K562 (cell line): ENCODE data around the gene TMEM138. TPM values are rescaled to one million over a fixed set of nuclear protein-coding genes. Genes with fewer than 3 reads are reported as not detected.

Source experiments
- ARID2 ChIP-seq: fragments of 450-650 bp; IDR thresholded peaks from 2 replicates; pipeline ENCODE4 v1.6.1; 2017; ENCODE audit warnings: antibody characterized with exemption, mild to moderate bottlenecking
- CREM ChIP-seq: IDR thresholded peaks from 2 replicates; pipeline ENCODE4 v1.6.1; 2014; ENCODE audit warnings: antibody characterized with exemption, low read depth
- EP400 ChIP-seq: fragments of 450-650 bp; IDR thresholded peaks from 2 replicates; pipeline ENCODE4 v1.6.1; 2017; ENCODE audit warnings: antibody characterized with exemption, mild to moderate bottlenecking, moderate library complexity
- FOXA3 ChIP-seq, 2 experiments: fragments of 450-650 bp in 1 of 2; sonication (generic) in 1 of 2; formaldehyde crosslinking; IDR thresholded peaks in 1 of 2; conservative IDR thresholded peaks in 1 of 2; 2 replicates each; pipeline versions ENCODE4 v1.4.0 to v1.8.0; 2020 to 2022; ENCODE audit warnings: mild to moderate bottlenecking in 2 of 2, missing genetic modification reagents in 1 of 2
- HNRNPH1 ChIP-seq: fragments of 200-400 bp; formaldehyde crosslinking; optimal IDR thresholded peaks from 2 replicates; pipeline ENCODE3; 2017; ENCODE audit warnings: low read depth, mild to moderate bottlenecking, low read length, moderate library complexity
- ILK ChIP-seq: fragments of 450-650 bp; IDR thresholded peaks from 2 replicates; pipeline ENCODE4 v1.6.1; 2016; ENCODE audit warnings: missing genetic modification characterization, low read depth, mild to moderate bottlenecking, missing compliant biosample characterization, moderate library complexity, borderline replicate concordance
- JUND ChIP-seq, 2 experiments: IDR thresholded peaks; 2 replicates in 1 of 2; 3 replicates in 1 of 2; pipeline ENCODE4 v1.6.1; 2011; ENCODE audit warnings: borderline replicate concordance in 2 of 2, low read depth in 2 of 2, low read length in 2 of 2, improper control_type of control experiment in 1 of 2, missing biosample characterization in 1 of 2, missing genetic modification characterization in 1 of 2, missing genetic modification reagents in 1 of 2
- KDM2B ChIP-seq: fragments of 250-450 bp; sonication (Bioruptor Pico); IDR thresholded peaks from 2 replicates; pipeline ENCODE4 v1.8.0; 2021; ENCODE audit warnings: mild to moderate bottlenecking, moderate library complexity
- OTX1 ChIP-seq: fragments of 450-650 bp; formaldehyde crosslinking; IDR thresholded peaks from 2 replicates; pipeline ENCODE4 v1.4.0; 2022; ENCODE audit warnings: mild to moderate bottlenecking
- PPARD ChIP-seq: fragments of 250-450 bp; sonication (Bioruptor Pico); IDR thresholded peaks from 2 replicates; pipeline ENCODE4 v1.8.0; 2022; ENCODE audit warnings: inconsistent platforms, mild to moderate bottlenecking, moderate library complexity
- RBBP5 ChIP-seq: fragments of 200-600 bp; sonication (generic); IDR thresholded peaks from 2 replicates; pipeline ENCODE4 v1.6.1; 2012; ENCODE audit warnings: borderline replicate concordance, mild to moderate bottlenecking, low read length, control low read depth, inconsistent platforms; ENCODE audit not compliant: insufficient read depth, poor library complexity, severe bottlenecking
- RBM15 ChIP-seq: fragments of 200-400 bp; formaldehyde crosslinking; IDR thresholded peaks from 2 replicates; pipeline ENCODE4 v1.6.1; 2018; ENCODE audit warnings: mild to moderate bottlenecking, low read length, moderate library complexity; ENCODE audit not compliant: insufficient read depth
- RCOR1 ChIP-seq, 2 experiments: IDR thresholded peaks; 2 replicates each; pipeline ENCODE4 v1.6.1; 2012; ENCODE audit warnings: low read depth in 2 of 2, low read length in 2 of 2, borderline replicate concordance in 1 of 2, improper control_type of control experiment in 1 of 2
- SMAD1 ChIP-seq: fragments of 150-350 bp; IDR thresholded peaks from 2 replicates; pipeline ENCODE4 v1.6.1; 2014; ENCODE audit warnings: low read length, low read depth; ENCODE audit not compliant: partially characterized antibody
- SMAD3 ChIP-seq: fragments of 450-650 bp; formaldehyde crosslinking; conservative IDR thresholded peaks from 2 replicates; pipeline ENCODE4 v1.4.0; 2020; ENCODE audit warnings: mild to moderate bottlenecking
- ZFP30 ChIP-seq: fragments of 250-450 bp; sonication (Bioruptor Pico); IDR thresholded peaks from 2 replicates; pipeline ENCODE4 v1.8.0; 2022; ENCODE audit warnings: moderate library complexity, mild to moderate bottlenecking, inconsistent platforms, borderline replicate concordance
- ZNF121 ChIP-seq: sonication (generic); formaldehyde crosslinking; conservative IDR thresholded peaks from 2 replicates; pipeline ENCODE4 v1.8.0; 2022; ENCODE audit warnings: missing genetic modification reagents
- polyA plus RNA-seq, 8 experiments: library from polyadenylated mRNA; depleted of rRNA in 4 of 8; stranded (reverse) in 5 of 8; unstranded in 3 of 8; fragments of >200 nt; fragmentation: Nextera tagmentation in 2 of 8; fragmentation: Illumina TruSeq in 1 of 8; extraction: Ambion mirVana in 2 of 8; extraction: Trizol in 1 of 8; gene quantifications; 2 replicates each; pipeline versions ENCODE4 v1.2.1 to v1.2.3, GENCODE V29; 2011 to 2014; ENCODE audit warnings: inconsistent platforms in 1 of 8, missing spikeins in 1 of 8
- total RNA-seq, 7 experiments: library from RNA; depleted of rRNA in 6 of 7; stranded (reverse); fragments of >200 nt in 6 of 7; fragmentation: Illumina TruSeq in 2 of 7; extraction: Trizol in 2 of 7; gene quantifications; 2 replicates each; pipeline versions ENCODE4 v1.2.1 to v1.2.3, GENCODE V29; 2011 to 2021; ENCODE audit warnings: low replicate concordance in 1 of 7
- TF ChIP-seq, protein P1 (sequence below): sonication (generic); formaldehyde crosslinking; IDR thresholded peaks from 2 replicates; pipeline ENCODE4 v1.8.0; 2023; ENCODE audit warnings: missing genetic modification reagents, mild to moderate bottlenecking, borderline replicate concordance
- TF ChIP-seq, protein P2 (sequence below): fragments of 450-650 bp; formaldehyde crosslinking; IDR thresholded peaks from 2 replicates; pipeline ENCODE4 v1.4.0; 2022; ENCODE audit warnings: missing genetic modification characterization

Gene TMEM138
- total and polyA plus RNA-seq, 9 of the 15 experiments (the other 6 are each of a cell fraction or from before 2014, with no cell fraction given): 23.2 to 168 (median 63.1) TPM

DNA sequence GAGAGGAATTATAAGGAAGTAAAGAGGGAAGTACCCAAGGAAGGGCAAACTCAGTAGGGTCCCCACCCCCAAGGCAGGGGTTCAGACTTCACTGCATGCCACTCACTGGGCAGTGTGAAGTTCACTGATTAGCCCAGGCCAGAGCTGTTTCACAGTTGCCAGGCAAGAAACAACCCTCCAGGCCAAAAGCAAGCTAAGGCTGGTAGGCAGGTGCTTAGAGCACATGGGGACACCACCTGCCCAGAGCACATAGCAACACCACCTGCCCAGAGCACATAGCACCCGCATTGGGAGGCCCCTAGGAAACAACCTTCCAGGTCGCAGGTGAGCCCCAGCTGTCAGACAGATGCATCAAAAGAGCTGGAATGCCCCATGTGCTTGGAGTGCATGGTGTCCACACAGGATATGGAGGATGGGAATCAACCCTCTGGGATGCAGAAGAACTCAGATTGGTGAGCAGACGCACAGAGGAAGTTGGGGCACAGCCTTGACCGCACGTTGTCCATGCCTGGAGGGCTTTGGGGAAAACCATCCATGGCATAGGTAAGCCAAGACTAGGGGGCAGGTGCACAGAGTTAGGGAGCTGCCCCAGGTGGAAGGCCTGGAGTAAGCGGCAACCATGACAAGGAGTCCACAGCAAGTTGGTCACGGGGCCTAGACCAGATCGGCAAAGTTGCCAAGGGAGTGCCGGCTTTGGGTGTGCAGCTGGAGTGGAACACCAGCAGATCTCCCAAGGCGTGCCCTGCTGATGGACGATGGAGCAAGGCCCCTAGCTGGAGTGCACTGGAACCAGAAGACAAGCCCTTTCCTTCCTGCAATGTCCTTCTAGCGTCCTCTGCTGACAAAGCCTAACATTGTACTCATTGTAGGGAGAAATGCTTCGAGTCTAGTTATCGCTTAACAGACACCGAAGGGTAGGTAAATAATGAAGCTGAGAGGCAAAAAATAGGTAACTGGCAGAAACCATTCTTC is 22.4 kb downstream of the TMEM138 start (continued):
- TF ChIP-seq JUND (IDR thresholded peaks at IDR 0.05; ENCODE audit: borderline replicate concordance, low read depth, low read length) (no peak), JUND (tag; IDR thresholded peaks at IDR 0.05; ENCODE audit: borderline replicate concordance, low read depth, low read length) (no peak; the same call in 2 of the 3 replicates), RBBP5 (no peak), EP400 (0 out of 2 replicates have a peak, but pooled peaks have one; percentile 10), HNRNPH1 (no peak), ARID2 (peak; percentile 97), KDM2B (CRISPR knock-in tag) (no peak), ZFP30 (no peak), ZNF121 (CRISPR knock-in tag) (no peak), ILK (tag) (no peak), RCOR1 (IDR thresholded peaks at IDR 0.05; ENCODE audit: borderline replicate concordance in 1 of 2, low read depth in 2 of 2, low read length in 2 of 2) (peak in 1 of 2 experiments; percentile 15; a peak in 1 of 4 replicates), SMAD3 (CRISPR knock-in tag) (no peak), OTX1 (CRISPR knock-in tag) (no peak), CREM (no peak), RBM15 (no peak), FOXA3 (CRISPR knock-in tag; conservative IDR thresholded peaks at IDR 0.05 in 1 of 2, IDR thresholded peaks at IDR 0.05 in 1 of 2) (0 out of 4 replicates have a peak, but pooled peaks of 1 of the 2 experiments have one; percentile 4), SMAD1 (no peak), PPARD (no peak)
- TF ChIP-seq, protein P1, sequence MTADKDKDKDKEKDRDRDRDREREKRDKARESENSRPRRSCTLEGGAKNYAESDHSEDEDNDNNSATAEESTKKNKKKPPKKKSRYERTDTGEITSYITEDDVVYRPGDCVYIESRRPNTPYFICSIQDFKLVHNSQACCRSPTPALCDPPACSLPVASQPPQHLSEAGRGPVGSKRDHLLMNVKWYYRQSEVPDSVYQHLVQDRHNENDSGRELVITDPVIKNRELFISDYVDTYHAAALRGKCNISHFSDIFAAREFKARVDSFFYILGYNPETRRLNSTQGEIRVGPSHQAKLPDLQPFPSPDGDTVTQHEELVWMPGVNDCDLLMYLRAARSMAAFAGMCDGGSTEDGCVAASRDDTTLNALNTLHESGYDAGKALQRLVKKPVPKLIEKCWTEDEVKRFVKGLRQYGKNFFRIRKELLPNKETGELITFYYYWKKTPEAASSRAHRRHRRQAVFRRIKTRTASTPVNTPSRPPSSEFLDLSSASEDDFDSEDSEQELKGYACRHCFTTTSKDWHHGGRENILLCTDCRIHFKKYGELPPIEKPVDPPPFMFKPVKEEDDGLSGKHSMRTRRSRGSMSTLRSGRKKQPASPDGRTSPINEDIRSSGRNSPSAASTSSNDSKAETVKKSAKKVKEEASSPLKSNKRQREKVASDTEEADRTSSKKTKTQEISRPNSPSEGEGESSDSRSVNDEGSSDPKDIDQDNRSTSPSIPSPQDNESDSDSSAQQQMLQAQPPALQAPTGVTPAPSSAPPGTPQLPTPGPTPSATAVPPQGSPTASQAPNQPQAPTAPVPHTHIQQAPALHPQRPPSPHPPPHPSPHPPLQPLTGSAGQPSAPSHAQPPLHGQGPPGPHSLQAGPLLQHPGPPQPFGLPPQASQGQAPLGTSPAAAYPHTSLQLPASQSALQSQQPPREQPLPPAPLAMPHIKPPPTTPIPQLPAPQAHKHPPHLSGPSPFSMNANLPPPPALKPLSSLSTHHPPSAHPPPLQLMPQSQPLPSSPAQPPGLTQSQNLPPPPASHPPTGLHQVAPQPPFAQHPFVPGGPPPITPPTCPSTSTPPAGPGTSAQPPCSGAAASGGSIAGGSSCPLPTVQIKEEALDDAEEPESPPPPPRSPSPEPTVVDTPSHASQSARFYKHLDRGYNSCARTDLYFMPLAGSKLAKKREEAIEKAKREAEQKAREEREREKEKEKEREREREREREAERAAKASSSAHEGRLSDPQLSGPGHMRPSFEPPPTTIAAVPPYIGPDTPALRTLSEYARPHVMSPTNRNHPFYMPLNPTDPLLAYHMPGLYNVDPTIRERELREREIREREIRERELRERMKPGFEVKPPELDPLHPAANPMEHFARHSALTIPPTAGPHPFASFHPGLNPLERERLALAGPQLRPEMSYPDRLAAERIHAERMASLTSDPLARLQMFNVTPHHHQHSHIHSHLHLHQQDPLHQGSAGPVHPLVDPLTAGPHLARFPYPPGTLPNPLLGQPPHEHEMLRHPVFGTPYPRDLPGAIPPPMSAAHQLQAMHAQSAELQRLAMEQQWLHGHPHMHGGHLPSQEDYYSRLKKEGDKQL (CRISPR knock-in tag): no peak
- TF ChIP-seq, protein P2, sequence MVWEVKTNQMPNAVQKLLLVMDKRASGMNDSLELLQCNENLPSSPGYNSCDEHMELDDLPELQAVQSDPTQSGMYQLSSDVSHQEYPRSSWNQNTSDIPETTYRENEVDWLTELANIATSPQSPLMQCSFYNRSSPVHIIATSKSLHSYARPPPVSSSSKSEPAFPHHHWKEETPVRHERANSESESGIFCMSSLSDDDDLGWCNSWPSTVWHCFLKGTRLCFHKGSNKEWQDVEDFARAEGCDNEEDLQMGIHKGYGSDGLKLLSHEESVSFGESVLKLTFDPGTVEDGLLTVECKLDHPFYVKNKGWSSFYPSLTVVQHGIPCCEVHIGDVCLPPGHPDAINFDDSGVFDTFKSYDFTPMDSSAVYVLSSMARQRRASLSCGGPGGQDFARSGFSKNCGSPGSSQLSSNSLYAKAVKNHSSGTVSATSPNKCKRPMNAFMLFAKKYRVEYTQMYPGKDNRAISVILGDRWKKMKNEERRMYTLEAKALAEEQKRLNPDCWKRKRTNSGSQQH: no peak
